ENCODE results near the gene CTSF. TPM values are rescaled to one million over a fixed set of nuclear protein-coding genes. Genes with fewer than 3 reads are reported as not detected.

CTSF gene
- total RNA-seq, 1 experiment from 2014 or later: 4.9 TPM

- TF ChIP-seq ZNF232 (CRISPR knock-in tag; IDR thresholded peaks at IDR 0.05) (peak; percentile 73), ZNF138 (CRISPR knock-in tag; conservative IDR thresholded peaks at IDR 0.05) (no peak; the same call in 1 of the 2 replicates), ZSCAN18 (CRISPR knock-in tag; IDR thresholded peaks at IDR 0.05) (no peak), ZNF425 (CRISPR knock-in tag; conservative IDR thresholded peaks at IDR 0.05) (no peak), E2F5 (CRISPR knock-in tag; IDR thresholded peaks at IDR 0.05) (peak; percentile 90; the same call in 1 of the 2 replicates), ZNF281 (CRISPR knock-in tag; IDR thresholded peaks at IDR 0.05) (no peak; the same call in 1 of the 2 replicates), JAZF1 (CRISPR knock-in tag; IDR thresholded peaks at IDR 0.05) (no peak), STAT6 (CRISPR knock-in tag; conservative IDR thresholded peaks at IDR 0.05; ENCODE audit: low read depth) (no peak), ZBTB21 (CRISPR knock-in tag; IDR thresholded peaks at IDR 0.05; ENCODE audit: borderline replicate concordance) (peak; percentile 85; the same call in 1 of the 2 replicates), AFF4 (CRISPR knock-in tag; IDR thresholded peaks at IDR 0.05; ENCODE audit: borderline replicate concordance) (no peak), MLX (CRISPR knock-in tag; IDR thresholded peaks at IDR 0.05) (0 out of 2 replicates have a peak, but pooled peaks have one; percentile 68), EMX1 (CRISPR knock-in tag; IDR thresholded peaks at IDR 0.05) (no peak), PRDM15 (CRISPR knock-in tag; IDR thresholded peaks at IDR 0.05) (no peak), SMAD3 (CRISPR knock-in tag; IDR thresholded peaks at IDR 0.05; ENCODE audit: borderline replicate concordance) (0 out of 2 replicates have a peak, but pooled peaks have one; percentile 27), FOXP4 (CRISPR knock-in tag; IDR thresholded peaks at IDR 0.05) (peak; percentile 83; the same call in 1 of the 2 replicates)
These were observed 24.3 kb upstream of the CTSF start, which contains the start of the genes CCDC87 and CCS (continued) for GRCh38 chr11:66592457-66593302.

Data from WTC11 (cell line).